Measurements from ENCODE around the gene CA10. TPM values are rescaled to one million over a fixed set of nuclear protein-coding genes. Genes with fewer than 3 reads are reported as not detected.

The CA10 gene
- total RNA-seq, 1 experiment from 2014 or later: not detected

DNA sequence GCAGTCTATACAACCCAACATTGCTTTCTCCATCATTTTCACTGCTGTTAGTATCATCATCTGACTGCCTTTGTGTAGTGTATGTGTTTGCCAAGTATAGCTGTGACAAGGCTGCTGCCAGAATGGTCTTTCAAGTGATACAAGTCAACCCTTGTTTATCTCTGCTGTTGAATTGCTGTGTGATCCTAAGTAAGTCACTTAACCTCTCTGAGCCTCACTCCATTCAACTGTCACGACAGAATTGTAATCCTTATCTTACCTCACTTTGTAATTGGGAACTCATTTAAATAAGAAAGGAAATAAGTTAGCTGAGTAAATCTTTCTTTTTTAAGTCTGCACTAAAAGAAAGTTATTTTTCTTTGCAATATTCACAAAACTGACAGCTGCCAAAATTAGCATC lies 340.6 kb downstream of the CA10 start:
- TF ChIP-seq CTCF (conservative IDR thresholded peaks at IDR 0.05; ENCODE audit: low read depth, low read length) (no peak), EZH2 (IDR thresholded peaks at IDR 0.05; ENCODE audit: borderline replicate concordance, low read depth, low read length, poor library complexity, severe bottlenecking) (no peak)
- Histone ChIP-seq H3K27ac (ENCODE audit: low read depth, low read length, poor library complexity, severe bottlenecking) (no peak overlapping the region), H3K4me1 (ENCODE audit: insufficient read depth, low read length, poor library complexity, severe bottlenecking) (no peaks in the 10 kb centered on the region), H3K36me3 (ENCODE audit: insufficient read depth, low read length, poor library complexity, severe bottlenecking) (no peaks in the 10 kb centered on the region), H3K27me3 (replicated peaks; ENCODE audit: insufficient read depth, low read depth, low read length, poor library complexity) (no peaks in the 10 kb centered on the region), H3K9me3 (ENCODE audit: low read depth, low read length, poor library complexity, severe bottlenecking) (no peaks in the 10 kb centered on the region), H3K4me3 (ENCODE audit: low read depth, low read length, poor library complexity, severe bottlenecking) (no peak overlapping the region)
- ChIA-PET POLR2A (ENCODE audit: low non-redundant PET) (no interaction called here), CTCF (no interaction called here)
- intact Hi-C loops (cut with micrococcal nuclease; ENCODE audit: unreplicated experiment): no loop called here
- BruUV-seq (replicated peaks): no TSS peak
- DNase-seq (ENCODE audit: low spot score): no peak

DNA sequence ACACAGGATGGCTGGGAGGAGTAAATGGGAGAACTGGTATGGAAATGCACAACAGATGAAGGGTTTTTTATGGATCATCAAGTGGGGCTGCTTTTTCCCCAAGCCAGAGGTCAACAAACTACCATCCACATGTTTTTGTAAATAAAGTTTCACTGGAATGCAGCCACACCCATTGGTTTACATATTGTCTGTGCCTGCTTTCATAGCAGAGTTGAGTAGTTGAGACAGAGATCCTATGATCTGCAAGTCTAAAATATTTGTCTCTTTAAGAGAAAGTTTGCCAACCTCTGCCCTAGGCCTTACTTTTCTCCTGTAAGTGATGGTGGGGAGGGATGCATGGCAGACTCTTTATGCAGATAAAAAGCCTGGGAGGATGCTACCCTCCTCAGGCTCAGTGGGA lies 341.4 kb downstream of the CA10 start:
- H3K27me3 ChIP-seq (replicated peaks; ENCODE audit: insufficient read depth, low read depth, low read length, poor library complexity): no peaks in the 10 kb centered on the region
- H3K4me3 ChIP-seq (ENCODE audit: low read depth, low read length, poor library complexity, severe bottlenecking): no peak overlapping the region
- POLR2A ChIA-PET (ENCODE audit: low non-redundant PET): no interaction called here
- no peaks in the 10 kb centered on the region for H3K9me3 ChIP-seq (ENCODE audit: low read depth, low read length, poor library complexity, severe bottlenecking)
- CTCF ChIA-PET: no interaction called here
- TF ChIP-seq EZH2 (IDR thresholded peaks at IDR 0.05; ENCODE audit: borderline replicate concordance, low read depth, low read length, poor library complexity, severe bottlenecking): no peak
- no peak for TF ChIP-seq CTCF (conservative IDR thresholded peaks at IDR 0.05; ENCODE audit: low read depth, low read length)
- intact Hi-C loops (cut with micrococcal nuclease; ENCODE audit: unreplicated experiment): no loop called here
- H3K4me1 ChIP-seq (ENCODE audit: insufficient read depth, low read length, poor library complexity, severe bottlenecking): no peaks in the 10 kb centered on the region
- no peaks in the 10 kb centered on the region for H3K36me3 ChIP-seq (ENCODE audit: insufficient read depth, low read length, poor library complexity, severe bottlenecking)
- no peak overlapping the region for H3K27ac ChIP-seq (ENCODE audit: low read depth, low read length, poor library complexity, severe bottlenecking)
- DNase-seq (ENCODE audit: low spot score): no peak
- no TSS peak for BruUV-seq (replicated peaks)

DNA sequence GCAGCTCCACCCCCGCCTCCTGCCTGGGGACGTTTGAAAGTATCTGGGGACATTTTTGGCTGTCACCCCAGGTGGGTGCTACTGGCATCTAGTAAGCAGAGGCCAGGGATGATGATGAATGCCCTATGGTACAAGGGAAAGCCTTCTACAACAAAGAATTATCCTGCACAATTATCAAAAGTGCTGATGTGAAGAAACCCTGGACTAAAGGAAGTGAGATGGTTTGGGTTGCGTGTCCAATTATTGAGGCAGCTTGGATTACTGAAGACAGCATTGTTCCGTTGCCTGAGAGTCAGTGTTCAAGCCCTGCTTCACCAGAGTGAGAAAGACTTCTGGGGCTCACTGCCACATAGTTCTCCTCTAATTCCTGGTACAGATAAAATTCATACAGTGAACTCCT lies 343.4 kb downstream of the CA10 start:
- Histone ChIP-seq H3K36me3 (ENCODE audit: insufficient read depth, low read length, poor library complexity, severe bottlenecking) (no peaks in the 10 kb centered on the region), H3K27ac (ENCODE audit: low read depth, low read length, poor library complexity, severe bottlenecking) (no peak overlapping the region), H3K4me1 (ENCODE audit: insufficient read depth, low read length, poor library complexity, severe bottlenecking) (no peaks in the 10 kb centered on the region), H3K9me3 (ENCODE audit: low read depth, low read length, poor library complexity, severe bottlenecking) (no peaks in the 10 kb centered on the region), H3K4me3 (ENCODE audit: low read depth, low read length, poor library complexity, severe bottlenecking) (no peak overlapping the region), H3K27me3 (replicated peaks; ENCODE audit: insufficient read depth, low read depth, low read length, poor library complexity) (no peaks in the 10 kb centered on the region)
- no peak for DNase-seq (ENCODE audit: low spot score)
- POLR2A ChIA-PET (ENCODE audit: low non-redundant PET): no interaction called here
- no TSS peak for BruUV-seq (replicated peaks)
- intact Hi-C loops (cut with micrococcal nuclease; ENCODE audit: unreplicated experiment): no loop called here
- CTCF ChIA-PET: no interaction called here
- TF ChIP-seq CTCF (conservative IDR thresholded peaks at IDR 0.05; ENCODE audit: low read depth, low read length): no peak
- no peak for TF ChIP-seq EZH2 (IDR thresholded peaks at IDR 0.05; ENCODE audit: borderline replicate concordance, low read depth, low read length, poor library complexity, severe bottlenecking)

Data from A673 (cell line).